Smooth muscle cell (in vitro differentiated cells): Measurements from ENCODE around the gene GSTP1. TPM values are rescaled to one million over a fixed set of nuclear protein-coding genes. Genes with fewer than 3 reads are reported as not detected.

Experiments
- DNase-seq: peaks from one replicate; lab custom pipeline; 2025; ENCODE audit not compliant: unreplicated experiment; lab: John Stamatoyannopoulos, UW
- H2AFZ ChIP-seq: fragments of 200-600 bp; sonication (generic); 2 replicates; pipeline ENCODE4 v1.6.0; 2016; ENCODE audit warnings: antibody characterized with exemption, low read depth, mild to moderate bottlenecking
- H3F3A ChIP-seq: fragments of 200-600 bp; sonication (generic); 2 replicates; pipeline ENCODE4 v1.6.0; 2017; ENCODE audit warnings: antibody characterized with exemption, low read depth
- H3K27ac ChIP-seq: fragments of 200-600 bp; sonication (generic); 2 replicates; pipeline ENCODE4 v1.5.1; 2016; ENCODE audit warnings: low read depth, mild to moderate bottlenecking
- H3K27me3 ChIP-seq: fragments of 200-600 bp; sonication (generic); 2 replicates; pipeline ENCODE4 v1.6.1; 2016; ENCODE audit warnings: low read depth, mild to moderate bottlenecking
- H3K36me3 ChIP-seq: fragments of 200-600 bp; sonication (generic); 2 replicates; pipeline ENCODE4 v1.5.1; 2016; ENCODE audit warnings: low read depth
- H3K4me1 ChIP-seq: fragments of 200-600 bp; sonication (generic); 2 replicates; pipeline ENCODE4 v1.5.1; 2016; ENCODE audit warnings: low read depth
- H3K4me2 ChIP-seq: fragments of 200-600 bp; sonication (generic); 2 replicates; pipeline ENCODE4 v1.6.0; 2016; ENCODE audit warnings: mild to moderate bottlenecking
- H3K4me3 ChIP-seq: fragments of 200-600 bp; sonication (generic); 2 replicates; pipeline ENCODE4 v1.5.1; 2016; ENCODE audit warnings: mild to moderate bottlenecking
- H3K79me2 ChIP-seq: fragments of 200-600 bp; sonication (generic); 2 replicates; pipeline ENCODE4 v1.6.0; 2016; ENCODE audit warnings: low read depth, mild to moderate bottlenecking
- H3K9ac ChIP-seq: fragments of 200-600 bp; sonication (generic); 2 replicates; pipeline ENCODE4 v1.6.0; 2016; ENCODE audit warnings: low read depth
- H3K9me3 ChIP-seq: fragments of 200-600 bp; sonication (generic); replicated peaks from 2 replicates; pipeline ENCODE4 v1.5.1; 2016; ENCODE audit warnings: low read depth
- H4K20me1 ChIP-seq: fragments of 200-600 bp; sonication (generic); 2 replicates; pipeline ENCODE4 v1.6.0; 2016; ENCODE audit warnings: low read depth
- CTCF ChIP-seq: fragments of 200-600 bp; sonication (generic); IDR thresholded peaks from 2 replicates; pipeline ENCODE4 v1.5.1; 2017; ENCODE audit warnings: borderline replicate concordance, mild to moderate bottlenecking, antibody characterized with exemption; ENCODE audit not compliant: insufficient read depth, poor library complexity, severe bottlenecking
- WGBS: methylation state at CpG from one replicate; pipeline ENCODE4 v1.1.7; 2016; ENCODE audit warnings: low lambda C conversion rate; 5-methylcytosine and 5-hydroxymethylcytosine counted together
- polyA plus RNA-seq: library from polyadenylated mRNA; unstranded; fragments of >200 nt; fragmentation: Nextera tagmentation; extraction: Ambion mirVana; gene quantifications from 2 replicates; pipeline ENCODE4 v1.2.1, GENCODE V29; 2016
- total RNA-seq: library from RNA; depleted of rRNA; stranded (reverse); fragments of >200 nt; gene quantifications from 2 replicates; pipeline ENCODE4 v1.2.3, GENCODE V29; 2014

GSTP1 gene
- total and polyA plus RNA-seq, 2 experiments from 2014 or later: 874 to 1,489 TPM

GRCh38 chr11:67609316-67609715 lies 25.7 kb downstream of the GSTP1 start:
- WGBS: 98% methylated on average over 10 of the region's 10 CpGs
- Histone ChIP-seq H3K9ac (no peak overlapping the region), H3K27ac (no peak overlapping the region), H3K9me3 (no peaks in the 10 kb centered on the region), H2AFZ (no peak overlapping the region), H3K79me2 (peaks cover 16% of the 10 kb centered on the region), H4K20me1 (no peaks in the 10 kb centered on the region), H3K4me3 (no peak overlapping the region), H3K27me3 (no peaks in the 10 kb centered on the region), H3K4me1 (peaks cover 17% of the 10 kb centered on the region), H3K4me2 (no peak overlapping the region), H3K36me3 (no peaks in the 10 kb centered on the region), H3F3A (no peaks in the 10 kb centered on the region)
- DNase-seq: no peak
- no peak for TF ChIP-seq CTCF

GRCh38 chr11:67610302-67610868 lies 26.8 kb downstream of the GSTP1 start:
- Histone ChIP-seq H3F3A (no peaks in the 10 kb centered on the region), H3K4me2 (no peak overlapping the region), H3K79me2 (peaks cover 16% of the 10 kb centered on the region), H4K20me1 (no peaks in the 10 kb centered on the region), H3K9me3 (no peaks in the 10 kb centered on the region), H3K4me3 (no peak overlapping the region), H3K27ac (no peak overlapping the region), H3K27me3 (no peaks in the 10 kb centered on the region), H2AFZ (no peak overlapping the region), H3K9ac (no peak overlapping the region), H3K4me1 (peaks cover 8% of the 10 kb centered on the region), H3K36me3 (no peaks in the 10 kb centered on the region)
- TF ChIP-seq CTCF: no peak
- 95% methylated on average over 15 of the region's 15 CpGs for WGBS
- no peak for DNase-seq

- no peaks in the 10 kb centered on the region for H3K9me3 ChIP-seq
Measured at GRCh38 chr11:67611165-67611564, 27.6 kb downstream of the GSTP1 start.

More at GRCh38 chr11:67611165-67611564, 27.6 kb downstream of the GSTP1 start:
- Histone ChIP-seq H2AFZ (no peak overlapping the region), H4K20me1 (no peaks in the 10 kb centered on the region), H3F3A (no peaks in the 10 kb centered on the region), H3K79me2 (peaks cover 16% of the 10 kb centered on the region), H3K27ac (no peak overlapping the region), H3K4me1 (peaks cover 5% of the 10 kb centered on the region), H3K9ac (no peak overlapping the region), H3K4me3 (no peak overlapping the region), H3K27me3 (no peaks in the 10 kb centered on the region), H3K4me2 (no peak overlapping the region), H3K36me3 (no peaks in the 10 kb centered on the region)
- WGBS: 97% methylated on average over 14 of the region's 14 CpGs
- no peak for DNase-seq
- TF ChIP-seq CTCF: no peak
